Trophoblast cell (in vitro differentiated cells and primary cell): Measurements from ENCODE around the gene CMKLR1.

ENCODE experiments used
- DNase-seq, 2 donors: peaks; one replicate each; pipeline ENCODE4 v3.0.0-alpha.2; 2016
- H2AFZ ChIP-seq: 2 replicates; pipeline ENCODE4 v1.6.1; 2013; ENCODE audit warnings: low read length, moderate library complexity, mild to moderate bottlenecking; ENCODE audit not compliant: insufficient read depth, poor library complexity
- H2AK5ac ChIP-seq: 2 replicates; pipeline ENCODE4 v1.6.1; 2013; ENCODE audit warnings: mild to moderate bottlenecking, low read length
- H2BK120ac ChIP-seq: 2 replicates; pipeline ENCODE4 v1.6.1; 2013; ENCODE audit warnings: low read length, mild to moderate bottlenecking, moderate library complexity; ENCODE audit not compliant: insufficient read depth, poor library complexity
- H2BK12ac ChIP-seq: 2 replicates; pipeline ENCODE4 v1.6.1; 2013; ENCODE audit warnings: mild to moderate bottlenecking, low read length, moderate library complexity
- H2BK5ac ChIP-seq: 2 replicates; pipeline ENCODE4 v1.6.1; 2013; ENCODE audit warnings: low read length, low read depth, moderate library complexity, mild to moderate bottlenecking; ENCODE audit not compliant: poor library complexity
- H3K14ac ChIP-seq: 2 replicates; pipeline ENCODE4 v1.6.1; 2013; ENCODE audit warnings: mild to moderate bottlenecking, low read length
- H3K18ac ChIP-seq: 2 replicates; pipeline ENCODE4 v1.6.1; 2013; ENCODE audit warnings: mild to moderate bottlenecking, low read length
- H3K23ac ChIP-seq: 2 replicates; pipeline ENCODE4 v1.6.1; 2013; ENCODE audit warnings: low read length
- H3K27ac ChIP-seq: 2 replicates; pipeline ENCODE4 v1.5.1; 2013; ENCODE audit warnings: low read depth, mild to moderate bottlenecking, inconsistent platforms, low read length, moderate library complexity
- H3K27me3 ChIP-seq: 2 replicates; pipeline ENCODE4 v1.6.1; 2013; ENCODE audit warnings: inconsistent platforms, mild to moderate bottlenecking, low read length, moderate library complexity; ENCODE audit not compliant: insufficient read depth
- H3K36me3 ChIP-seq, 2 experiments: 1 replicate in 1 of 2; 2 replicates in 1 of 2; pipeline ENCODE4 v1.6.1; 2013; ENCODE audit warnings: low read length in 2 of 2, mild to moderate bottlenecking in 2 of 2, moderate library complexity in 1 of 2; ENCODE audit not compliant: insufficient read depth in 2 of 2, control insufficient read depth in 1 of 2
- H3K4ac ChIP-seq: 2 replicates; pipeline ENCODE4 v1.6.1; 2013; ENCODE audit warnings: low read depth, mild to moderate bottlenecking, low read length, moderate library complexity
- H3K4me1 ChIP-seq, 2 experiments: 1 replicate in 1 of 2; 2 replicates in 1 of 2; pipeline ENCODE4 v1.6.1; 2013; ENCODE audit warnings: low read length in 2 of 2, mild to moderate bottlenecking in 2 of 2, moderate library complexity in 1 of 2; ENCODE audit not compliant: insufficient read depth in 2 of 2, control insufficient read depth in 1 of 2
- H3K4me2 ChIP-seq: 2 replicates; pipeline ENCODE4 v1.6.1; 2013; ENCODE audit warnings: inconsistent platforms, mild to moderate bottlenecking, low read length, moderate library complexity
- H3K4me3 ChIP-seq: 2 replicates; pipeline ENCODE4 v1.5.1; 2013; ENCODE audit warnings: mild to moderate bottlenecking, low read depth, low read length, inconsistent platforms
- H3K79me1 ChIP-seq: one replicate; pipeline ENCODE4 v1.6.1; 2013; ENCODE audit warnings: low read length
- H3K79me2 ChIP-seq: 2 replicates; pipeline ENCODE4 v1.6.1; 2013; ENCODE audit warnings: low read length, mild to moderate bottlenecking; ENCODE audit not compliant: control insufficient read depth, insufficient read depth, poor library complexity
- H3K9ac ChIP-seq: 2 replicates; pipeline ENCODE4 v1.6.1; 2013; ENCODE audit warnings: mild to moderate bottlenecking, low read length
- H3K9me3 ChIP-seq: 2 replicates; pipeline ENCODE4 v1.6.1; 2013; ENCODE audit warnings: low read depth, mild to moderate bottlenecking, control low read depth, inconsistent platforms, low read length; ENCODE audit not compliant: insufficient read depth
- H4K12ac ChIP-seq: 2 replicates; pipeline ENCODE4 v1.6.1; 2013; ENCODE audit warnings: low read depth, mild to moderate bottlenecking, low read length, moderate library complexity
- H4K8ac ChIP-seq: 2 replicates; pipeline ENCODE4 v1.6.1; 2013; ENCODE audit warnings: low read depth, mild to moderate bottlenecking, low read length, moderate library complexity
- H4K91ac ChIP-seq: one replicate; pipeline ENCODE4 v1.6.1; 2013; ENCODE audit warnings: low read depth, mild to moderate bottlenecking, low read length, moderate library complexity
- WGBS: extraction: QIAGEN DNeasy Blood & Tissue Kit; methylation state at CpG from one replicate; pipeline ENCODE4 v1.1.7; 2013; ENCODE audit warnings: missing lambda C conversion rate; ENCODE audit not compliant: insufficient read length, insufficient coverage; ENCODE audit errors: extremely low coverage; 5-methylcytosine and 5-hydroxymethylcytosine counted together

Gene CMKLR1

GRCh38 chr12:108377260-108377659 lies 38.1 kb upstream of the CMKLR1 start:
- Histone ChIP-seq H2BK5ac (no peak overlapping the region), H3K36me3 (no peaks in the 10 kb centered on the region), H4K91ac (no peak overlapping the region), H3K27me3 (no peaks in the 10 kb centered on the region), H3K27ac (no peak overlapping the region), H3K79me2 (no peaks in the 10 kb centered on the region), H3K23ac (no peak overlapping the region), H3K4me2 (no peak overlapping the region), H3K4me1 (no peaks in the 10 kb centered on the region), H3K18ac (no peak overlapping the region), H4K12ac (no peak overlapping the region), H3K4ac (no peak overlapping the region), H3K14ac (no peak overlapping the region), H3K79me1 (no peaks in the 10 kb centered on the region), H3K4me3 (no peak overlapping the region), H3K9me3 (peaks cover 4% of the 10 kb centered on the region), H4K8ac (no peak overlapping the region), H3K9ac (no peak overlapping the region), H2AK5ac (no peak overlapping the region), H2BK12ac (no peak overlapping the region), H2AFZ (no peak overlapping the region), H2BK120ac (no peak overlapping the region)
- DNase-seq, result no peak
- WGBS, result no CpG with 5 or more reads among the region's 1 CpG

- Histone ChIP-seq H3K23ac (no peak overlapping the region), H3K27me3 (no peaks in the 10 kb centered on the region), H3K9ac (no peak overlapping the region), H4K8ac (no peak overlapping the region), H3K9me3 (peaks cover 4% of the 10 kb centered on the region), H2BK12ac (no peak overlapping the region), H3K27ac (no peak overlapping the region), H3K18ac (no peak overlapping the region), H3K79me1 (no peaks in the 10 kb centered on the region), H3K14ac (no peak overlapping the region), H4K12ac (no peak overlapping the region), H4K91ac (no peak overlapping the region), H3K36me3 (no peaks in the 10 kb centered on the region), H3K79me2 (no peaks in the 10 kb centered on the region), H3K4me1 (no peaks in the 10 kb centered on the region), H3K4ac (no peak overlapping the region), H2AK5ac (no peak overlapping the region), H3K4me2 (no peak overlapping the region), H2BK120ac (no peak overlapping the region), H3K4me3 (no peak overlapping the region), H2BK5ac (no peak overlapping the region), H2AFZ (no peak overlapping the region)
- whole genome bisulfite sequencing, result no CpG with 5 or more reads among the region's 4 CpGs
- DNase-seq, result no peak
These were observed 37.0 kb upstream of the CMKLR1 start for GRCh38 chr12:108375986-108376663.

- whole genome bisulfite sequencing, result no CpG with 5 or more reads among the region's 2 CpGs
- no peak overlapping the region for H3K27ac ChIP-seq
- H2BK120ac ChIP-seq, result no peak overlapping the region
- peaks cover 4% of the 10 kb centered on the region for H3K9me3 ChIP-seq
- H3K18ac ChIP-seq, result no peak overlapping the region
- no peak overlapping the region for H4K12ac ChIP-seq
- H3K4me1 ChIP-seq, result no peaks in the 10 kb centered on the region
- H4K91ac ChIP-seq, result no peak overlapping the region
- H2AK5ac ChIP-seq, result no peak overlapping the region
- H3K36me3 ChIP-seq, result no peaks in the 10 kb centered on the region
- H4K8ac ChIP-seq, result no peak overlapping the region
- no peak overlapping the region for H3K4me3 ChIP-seq
- DNase-seq, result no peak
- H2AFZ ChIP-seq, result no peak overlapping the region
- H3K14ac ChIP-seq, result no peak overlapping the region
- no peak overlapping the region for H3K4me2 ChIP-seq
- H3K27me3 ChIP-seq, result no peaks in the 10 kb centered on the region
- H3K9ac ChIP-seq, result no peak overlapping the region
- no peak overlapping the region for H2BK5ac ChIP-seq
- no peak overlapping the region for H2BK12ac ChIP-seq
- H3K79me2 ChIP-seq, result no peaks in the 10 kb centered on the region
- H3K79me1 ChIP-seq, result no peaks in the 10 kb centered on the region
- no peak overlapping the region for H3K4ac ChIP-seq
- H3K23ac ChIP-seq, result no peak overlapping the region
These were observed 35.6 kb upstream of the CMKLR1 start for GRCh38 chr12:108374596-108375320.

GRCh38 chr12:108373111-108373510 lies 34.0 kb upstream of the CMKLR1 start:
- no peaks in the 10 kb centered on the region for H3K36me3 ChIP-seq
- no peak overlapping the region for H2BK12ac ChIP-seq
- no peak overlapping the region for H4K12ac ChIP-seq
- H2AK5ac ChIP-seq, result no peak overlapping the region
- H3K14ac ChIP-seq, result no peak overlapping the region
- H3K27me3 ChIP-seq, result no peaks in the 10 kb centered on the region
- H3K4me3 ChIP-seq, result no peak overlapping the region
- H3K18ac ChIP-seq, result no peak overlapping the region
- no peak overlapping the region for H3K27ac ChIP-seq
- H4K8ac ChIP-seq, result no peak overlapping the region
- no peak for DNase-seq
- H4K91ac ChIP-seq, result no peak overlapping the region
- H3K4me1 ChIP-seq, result no peaks in the 10 kb centered on the region
- H3K79me2 ChIP-seq, result no peaks in the 10 kb centered on the region
- no peak overlapping the region for H2AFZ ChIP-seq
- no peak overlapping the region for H2BK120ac ChIP-seq
- no peak overlapping the region for H3K4me2 ChIP-seq
- no peak overlapping the region for H3K23ac ChIP-seq
- no CpG with 5 or more reads among the region's 1 CpG for WGBS
- H2BK5ac ChIP-seq, result no peak overlapping the region
- H3K9ac ChIP-seq, result no peak overlapping the region
- peaks cover 6% of the 10 kb centered on the region for H3K9me3 ChIP-seq
- no peaks in the 10 kb centered on the region for H3K79me1 ChIP-seq
- H3K4ac ChIP-seq, result no peak overlapping the region
